Measurements from ENCODE around the gene IL17RA. TPM values are rescaled to one million over a fixed set of nuclear protein-coding genes. Genes with fewer than 3 reads are reported as not detected.

Gene IL17RA
- total RNA-seq, 1 donor from 2014 or later = 6.1 TPM

DNA sequence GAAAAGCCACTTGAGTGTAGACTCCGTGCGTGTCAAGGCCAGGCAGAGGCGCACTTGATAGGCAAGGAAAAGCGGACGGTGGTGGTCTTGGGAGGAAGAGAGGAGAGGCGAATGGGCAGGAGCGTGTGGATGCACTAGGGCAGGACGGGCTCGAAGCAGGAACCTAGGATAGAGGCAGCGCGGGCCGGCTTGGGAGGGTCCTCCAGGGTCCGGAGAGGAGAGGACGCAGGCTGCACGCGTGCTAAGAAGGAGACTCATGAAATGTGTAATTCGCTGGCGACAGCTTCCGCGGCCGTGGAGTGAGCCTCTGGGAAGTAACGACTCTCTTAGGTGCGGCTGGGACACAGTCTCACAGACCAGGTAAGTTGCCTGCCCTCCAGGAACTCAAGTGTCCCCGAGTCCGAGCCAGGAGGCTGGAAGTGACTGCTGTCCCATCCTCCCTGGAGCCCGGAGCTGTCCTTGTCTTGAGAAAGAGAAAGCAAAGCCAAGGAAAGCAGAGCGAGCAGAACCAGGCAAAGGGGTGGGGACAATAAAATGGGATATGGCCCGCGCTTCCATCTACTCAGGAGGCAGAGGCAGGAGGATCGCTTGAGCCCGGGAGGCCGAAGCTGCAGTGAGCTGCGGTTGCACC is 874 bp upstream of the IL17RA start:
- no peak for DNase-seq

DNA sequence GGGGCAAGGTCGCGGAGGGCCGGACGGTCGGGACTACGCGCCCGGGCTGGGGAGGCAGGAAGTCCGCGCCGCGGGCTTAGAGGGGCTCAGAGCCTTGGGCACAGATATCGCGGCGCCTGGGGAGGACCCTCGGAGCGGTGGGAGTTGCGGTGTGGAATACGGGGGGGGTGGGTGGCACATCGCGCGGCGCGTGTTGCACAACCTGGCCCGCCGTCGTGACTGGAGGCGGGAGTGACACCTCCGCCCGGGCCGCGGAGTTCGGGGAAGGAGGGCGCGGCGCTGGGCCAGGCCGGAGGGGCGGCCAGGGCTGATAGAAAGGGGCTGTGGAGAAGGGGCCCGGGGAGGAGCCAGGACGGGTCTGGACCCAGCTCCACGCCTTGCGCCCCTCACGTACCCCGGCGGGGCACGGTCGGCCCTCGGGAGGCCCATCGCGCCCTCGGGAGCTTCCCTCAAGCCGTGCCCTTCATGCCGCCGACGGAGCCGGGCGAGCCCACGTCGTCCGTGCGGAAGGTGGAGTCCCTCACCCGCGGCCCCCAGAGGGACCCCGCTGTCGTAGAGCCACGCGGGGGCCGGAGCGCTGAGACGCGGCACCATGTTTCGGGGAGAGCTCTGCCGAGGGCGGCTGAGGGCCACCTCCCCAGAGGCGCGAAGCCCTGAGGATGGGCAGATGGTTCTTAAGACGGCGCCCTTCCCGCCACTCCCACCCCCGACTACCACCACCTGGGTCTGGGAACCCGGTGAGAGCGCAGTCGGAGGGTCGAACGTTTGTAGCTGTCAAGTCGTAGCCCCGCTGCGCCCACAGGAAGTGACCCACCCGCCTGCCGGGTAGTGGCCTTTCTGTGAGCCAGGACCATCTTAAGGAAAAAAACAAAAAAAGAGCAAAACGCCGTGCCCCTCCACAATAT is 729 bp downstream of the IL17RA start:
- peak; percentile 27 for DNase-seq

DNA sequence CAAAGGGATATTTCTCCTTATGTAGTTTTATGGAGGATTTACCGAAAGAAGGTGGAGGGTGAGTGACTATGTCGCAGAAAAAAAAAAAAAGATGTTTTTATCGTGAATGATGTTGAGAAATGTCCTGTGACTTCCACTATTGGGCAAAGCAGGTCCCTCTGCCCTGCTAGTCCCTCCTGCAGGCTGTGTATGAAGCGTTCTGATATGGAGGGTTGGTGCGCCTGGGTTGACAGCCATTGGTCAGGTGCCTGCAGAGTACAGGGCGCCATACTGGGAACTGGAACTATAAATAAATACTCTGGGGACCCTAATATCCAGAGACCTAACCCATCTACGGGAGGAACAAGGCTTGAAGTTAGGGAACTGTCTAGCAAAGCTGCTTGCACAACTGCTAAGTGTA is 1.5 kb downstream of the IL17RA start:
- DNase-seq = no peak

DNA sequence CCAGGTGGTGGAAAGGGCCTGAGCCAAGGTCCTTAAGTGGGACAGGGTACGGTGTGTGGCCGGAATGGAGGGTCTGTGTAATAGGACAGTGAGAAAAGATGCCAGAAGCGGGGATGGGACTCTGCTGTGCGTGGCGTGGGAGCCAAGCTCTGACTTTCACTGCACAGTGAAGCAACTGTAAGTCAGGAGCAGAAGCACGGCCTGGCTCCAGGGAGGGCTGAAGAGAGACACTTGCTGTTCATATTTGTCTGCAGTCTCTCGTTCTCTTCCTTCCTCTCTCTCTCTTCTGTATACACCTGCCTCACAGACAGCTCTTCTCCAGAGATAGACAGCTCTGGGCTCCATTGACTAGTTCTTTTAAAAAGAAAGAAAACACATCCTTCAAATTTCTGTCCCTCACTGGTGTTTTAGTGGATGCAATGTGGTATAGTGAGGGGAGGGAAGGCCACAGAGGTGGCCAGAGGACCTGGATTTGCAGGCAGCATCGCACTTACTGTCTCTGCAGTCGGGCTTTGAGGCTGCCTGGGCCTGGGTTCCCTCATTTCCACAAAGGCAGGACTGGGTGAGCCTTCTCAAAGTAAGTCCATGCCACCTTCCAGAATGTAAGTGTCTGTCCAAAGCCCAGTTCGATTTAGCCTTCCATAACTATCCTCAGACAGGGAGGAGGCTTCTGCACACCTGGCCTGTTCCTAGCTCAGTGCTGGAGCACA is 2.1 kb downstream of the IL17RA start:
- no peak for DNase-seq

DNA sequence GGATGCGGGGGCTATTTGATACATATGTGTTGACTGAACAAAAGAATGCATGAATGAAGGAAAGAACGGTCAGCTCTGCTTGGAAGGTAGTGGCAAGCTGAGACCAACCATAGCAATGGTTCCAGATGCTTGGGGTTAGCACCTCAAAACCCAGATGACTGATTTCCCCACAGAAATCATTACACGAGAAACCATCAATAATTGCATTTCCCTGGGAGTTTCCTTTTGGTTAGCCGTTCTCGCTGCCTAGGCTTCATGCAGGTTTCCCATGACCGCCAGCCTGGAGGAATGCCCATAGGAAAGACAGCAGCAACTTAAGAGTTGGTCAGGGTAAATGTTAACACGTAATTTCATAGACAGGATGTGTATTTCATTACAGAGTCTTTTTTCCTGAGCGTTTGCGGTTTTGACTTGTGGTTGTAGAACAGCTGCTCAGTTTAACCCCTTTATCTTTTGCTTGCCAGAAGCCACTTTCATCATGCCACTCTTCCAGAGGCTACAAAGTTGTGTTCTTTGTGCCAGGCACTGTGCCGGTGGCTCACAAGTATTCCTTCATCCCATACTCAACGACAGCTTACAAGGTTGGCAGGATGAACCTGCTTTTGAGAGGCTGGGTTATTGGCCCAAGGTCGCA is 2.8 kb downstream of the IL17RA start:
- peak; percentile 58 for DNase-seq

DNA sequence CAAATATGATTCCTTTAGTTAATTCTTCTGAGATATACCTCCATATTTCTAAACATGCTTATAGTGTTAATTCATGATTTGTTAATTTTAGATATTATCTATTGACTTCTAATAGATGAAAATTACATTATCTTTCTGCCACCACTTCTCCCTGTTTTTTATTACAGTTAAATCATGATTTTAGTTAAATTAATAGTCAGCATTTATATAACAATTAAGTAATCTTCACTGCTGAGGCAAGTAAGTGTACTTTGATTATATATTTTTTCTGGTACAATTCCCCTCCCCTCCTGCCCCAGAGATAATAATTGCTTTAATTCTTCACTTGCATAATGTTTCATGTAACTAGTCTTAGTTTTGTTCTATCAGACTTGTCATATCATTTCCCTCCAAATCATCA is 5.8 kb downstream of the IL17RA start:
- DNase-seq = no peak

DNA sequence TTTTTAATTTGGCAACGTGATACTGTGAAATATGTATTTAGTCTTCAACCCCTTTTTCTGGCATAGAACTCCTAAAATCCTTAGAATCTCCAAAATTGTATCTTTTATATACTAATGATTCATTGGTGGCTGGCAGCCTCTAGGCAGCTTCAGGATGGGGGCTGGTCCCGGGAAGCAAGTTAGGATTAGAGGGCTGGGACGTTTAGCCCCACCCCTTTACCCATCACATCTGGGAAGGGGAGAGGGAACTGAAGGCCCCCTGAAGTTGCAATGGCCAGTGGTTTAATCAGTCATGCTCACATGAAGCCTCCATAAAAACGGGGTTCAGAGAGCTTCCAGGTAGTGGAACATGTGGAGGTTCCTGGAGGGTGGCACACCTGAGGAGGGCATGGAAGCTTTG is 7.1 kb downstream of the IL17RA start:
- no peak for DNase-seq

DNA sequence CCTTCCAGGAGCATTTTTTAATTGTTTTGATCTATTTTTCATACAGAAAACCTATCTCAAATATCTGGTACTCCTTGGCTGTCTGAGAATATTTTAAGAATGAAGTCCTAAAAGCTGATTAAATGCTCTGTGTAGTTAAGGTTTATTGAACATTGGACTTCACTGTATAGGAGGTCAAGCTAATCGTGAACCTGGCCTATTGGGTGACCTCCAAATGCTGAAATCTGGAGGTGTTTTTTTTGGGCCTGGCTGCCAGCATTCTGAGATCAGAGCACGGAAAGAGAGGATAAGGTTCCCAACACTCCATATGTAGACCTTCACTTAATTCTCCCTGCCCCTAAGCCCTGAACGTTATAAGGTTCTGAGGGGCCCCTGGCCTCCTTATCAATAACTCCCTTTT is 8.3 kb downstream of the IL17RA start:
- no peak for DNase-seq

DNA sequence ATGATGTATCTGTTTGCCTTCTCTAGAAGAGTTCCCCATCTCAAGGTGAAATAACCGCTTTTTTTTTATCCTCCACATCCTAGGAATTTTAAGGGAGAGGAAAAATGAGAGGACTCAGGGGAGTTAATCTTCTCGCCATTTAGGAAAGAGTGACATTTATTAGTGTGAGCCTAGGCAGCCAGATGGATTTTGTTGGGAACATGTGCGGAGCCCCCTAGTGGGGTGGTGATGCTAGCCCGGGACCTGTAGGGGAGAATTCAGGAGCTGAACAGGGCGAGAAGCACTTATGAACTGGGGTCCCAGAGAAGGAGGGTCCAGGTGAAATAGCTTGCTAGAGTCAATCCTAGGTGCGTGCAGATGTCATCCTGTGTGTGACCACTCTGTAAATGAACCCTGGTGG is 10.7 kb downstream of the IL17RA start:
- DNase-seq = peak; percentile 37

DNA sequence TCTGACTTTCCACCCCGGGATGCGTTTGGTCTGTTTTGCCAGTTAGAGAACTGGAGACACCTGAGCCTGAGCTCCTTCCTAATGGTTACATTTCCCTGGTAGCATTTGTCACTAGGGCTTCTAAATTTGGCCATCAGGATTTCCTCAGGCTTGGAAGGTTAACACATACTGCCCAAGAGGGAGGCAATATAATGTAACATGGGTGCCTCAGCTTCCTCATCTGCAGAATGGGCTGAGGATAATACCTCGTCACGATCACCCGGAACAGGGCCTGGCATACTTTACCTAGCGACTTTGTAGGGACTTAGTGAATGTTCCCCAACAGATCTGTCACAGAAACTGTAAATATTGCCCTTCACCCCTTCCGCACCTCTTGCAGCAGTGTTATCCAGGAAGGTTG is 11.3 kb downstream of the IL17RA start:
- no peak for DNase-seq

DNA sequence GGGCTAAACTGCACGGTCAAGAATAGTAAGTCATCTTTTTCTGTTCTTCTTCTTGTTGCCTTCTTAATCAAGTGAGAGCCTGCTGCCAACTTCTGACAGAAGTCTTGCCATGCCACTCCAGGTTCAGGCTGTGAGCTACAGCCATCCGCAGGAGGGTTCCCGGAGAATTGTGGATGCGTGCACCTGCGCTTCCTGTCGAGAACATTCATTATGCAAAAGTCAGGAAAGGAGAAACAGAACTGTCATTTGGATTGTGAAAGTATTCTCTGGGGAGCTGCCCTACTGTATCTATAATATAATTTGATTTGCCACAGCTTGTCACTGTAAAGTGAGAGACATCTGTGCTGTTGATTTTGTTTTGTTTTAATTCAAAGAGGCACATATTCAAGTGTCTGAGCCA is 12.3 kb downstream of the IL17RA start:
- DNase-seq = no peak

DNA sequence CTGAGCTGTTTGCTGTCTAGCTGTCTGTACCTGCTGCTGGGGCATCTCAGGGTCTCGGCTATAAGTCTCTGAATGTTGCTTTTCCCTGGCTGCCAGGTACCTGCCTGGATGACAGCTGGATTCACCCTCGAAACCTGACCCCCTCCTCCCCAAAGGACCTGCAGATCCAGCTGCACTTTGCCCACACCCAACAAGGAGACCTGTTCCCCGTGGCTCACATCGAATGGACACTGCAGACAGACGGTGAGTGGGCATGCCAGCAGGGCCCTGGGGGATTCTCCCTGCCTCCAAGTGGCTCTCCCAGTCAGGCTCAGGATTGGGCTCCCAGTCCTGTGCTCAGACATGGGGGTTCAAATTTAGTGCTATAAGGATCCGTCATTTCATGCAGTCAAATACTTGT is 12.9 kb downstream of the IL17RA start:
- no peak for DNase-seq

DNA sequence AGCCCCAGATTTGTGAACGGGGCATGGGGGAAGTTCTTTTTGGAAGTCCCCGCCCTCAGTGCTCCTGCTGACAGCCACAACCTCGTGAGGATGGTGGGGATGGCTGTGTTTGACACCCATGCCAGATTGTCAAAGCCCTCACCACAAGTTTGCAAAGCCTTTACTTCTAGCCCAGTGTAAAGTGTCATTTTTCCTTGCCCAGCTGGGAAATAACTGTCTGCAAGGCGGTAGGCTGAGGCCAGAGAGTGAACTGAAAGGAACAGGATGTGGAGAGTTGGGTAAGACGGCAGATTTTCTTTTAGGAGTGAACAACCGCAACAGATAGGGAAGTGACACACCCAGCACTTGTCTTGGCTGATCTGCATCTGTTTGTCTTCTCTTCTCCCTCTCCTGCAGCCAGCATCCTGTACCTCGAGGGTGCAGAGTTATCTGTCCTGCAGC is 13.6 kb downstream of the IL17RA start:
- DNase-seq = no peak

DNA sequence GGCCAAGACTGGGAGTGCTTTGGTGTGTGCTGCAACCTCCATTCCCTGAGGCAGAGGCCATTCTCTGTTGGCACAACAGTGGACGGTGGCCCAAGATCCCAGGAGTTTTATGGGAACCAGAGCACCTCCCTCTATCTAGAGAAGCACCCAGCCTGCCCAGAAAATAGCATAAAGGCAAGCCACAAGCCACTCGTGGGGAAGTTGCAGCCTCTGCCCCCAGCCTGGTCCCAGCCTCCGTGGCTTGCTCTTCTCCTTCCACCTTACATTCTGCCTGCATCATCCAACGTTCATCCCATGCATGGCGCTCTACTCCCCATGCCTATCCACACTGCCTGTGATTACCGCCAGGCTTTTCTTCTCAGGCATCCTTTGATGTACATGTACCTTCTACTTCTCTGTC is 15.8 kb downstream of the IL17RA start:
- DNase-seq = no peak

DNA sequence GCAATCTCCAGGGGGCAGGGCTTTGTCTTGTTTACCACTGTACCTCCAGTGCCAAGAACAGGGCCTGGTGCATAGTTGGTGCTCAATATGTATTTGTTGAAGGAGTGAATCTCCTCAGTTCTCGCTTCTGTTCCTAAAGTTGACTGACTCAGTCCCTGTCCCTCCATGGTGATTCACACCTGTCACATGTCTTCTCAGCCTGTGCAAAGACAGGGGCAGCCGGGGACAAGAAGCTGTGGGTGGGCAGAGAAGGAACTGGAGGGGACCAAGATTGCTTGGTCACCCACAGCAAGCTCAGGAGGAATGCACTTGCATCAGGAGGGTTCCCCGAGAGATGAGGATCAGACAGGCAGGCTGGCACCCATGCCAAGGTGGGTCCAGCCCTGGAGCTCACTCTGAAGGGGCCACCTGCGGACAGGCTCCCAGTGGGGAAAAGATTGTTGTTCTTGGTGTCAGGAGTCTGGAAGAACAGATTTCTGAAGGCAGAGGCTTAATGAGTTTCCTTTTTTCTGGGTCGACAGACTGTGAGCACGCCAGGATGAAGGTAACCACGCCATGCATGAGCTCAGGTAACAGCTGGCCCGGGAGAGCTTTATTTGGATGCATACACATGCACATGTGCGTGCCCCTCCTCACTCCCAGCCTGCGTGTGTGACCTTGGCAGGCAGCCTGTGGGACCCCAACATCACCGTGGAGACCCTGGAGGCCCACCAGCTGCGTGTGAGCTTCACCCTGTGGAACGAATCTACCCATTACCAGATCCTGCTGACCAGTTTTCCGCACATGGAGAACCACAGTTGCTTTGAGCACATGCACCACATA is 16.9 kb downstream of the IL17RA start:
- DNase-seq = no peak

DNA sequence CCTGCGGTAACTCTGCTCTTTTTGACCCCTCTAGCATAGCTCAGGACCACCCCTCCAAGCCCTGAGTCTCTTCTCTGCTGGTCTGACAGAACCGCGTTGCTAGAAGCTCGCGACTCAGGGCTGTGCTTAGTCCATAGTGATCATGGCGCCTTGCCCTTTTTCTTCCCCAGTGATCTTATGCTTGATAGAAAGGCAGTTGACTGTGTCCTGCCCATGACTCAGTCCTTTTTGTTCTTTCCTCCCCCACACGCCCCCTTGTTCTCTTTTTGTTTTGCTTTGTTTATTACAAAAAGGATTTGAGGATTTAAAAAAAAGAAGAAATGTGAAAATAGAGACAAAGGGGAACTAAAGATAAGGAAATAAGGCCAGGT is 17.5 kb downstream of the IL17RA start:
- no peak for DNase-seq

DNA sequence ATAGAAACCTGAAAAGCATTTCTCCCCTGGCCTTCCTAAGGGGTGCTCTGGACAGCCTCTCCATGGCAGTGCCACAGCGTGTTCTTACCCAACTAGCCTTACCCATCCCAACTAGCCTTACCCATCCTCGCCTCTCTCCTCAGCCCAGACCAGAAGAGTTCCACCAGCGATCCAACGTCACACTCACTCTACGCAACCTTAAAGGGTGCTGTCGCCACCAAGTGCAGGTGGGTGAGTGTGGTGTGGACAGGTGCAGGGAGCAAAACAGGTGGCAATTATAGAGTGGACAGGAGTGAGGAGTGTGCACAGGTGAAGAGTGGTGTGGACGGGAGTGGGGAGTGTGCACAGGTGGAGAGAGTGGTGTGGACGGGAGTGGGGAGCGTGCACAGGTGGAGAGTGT is 18.6 kb downstream of the IL17RA start:
- no peak for DNase-seq

DNA sequence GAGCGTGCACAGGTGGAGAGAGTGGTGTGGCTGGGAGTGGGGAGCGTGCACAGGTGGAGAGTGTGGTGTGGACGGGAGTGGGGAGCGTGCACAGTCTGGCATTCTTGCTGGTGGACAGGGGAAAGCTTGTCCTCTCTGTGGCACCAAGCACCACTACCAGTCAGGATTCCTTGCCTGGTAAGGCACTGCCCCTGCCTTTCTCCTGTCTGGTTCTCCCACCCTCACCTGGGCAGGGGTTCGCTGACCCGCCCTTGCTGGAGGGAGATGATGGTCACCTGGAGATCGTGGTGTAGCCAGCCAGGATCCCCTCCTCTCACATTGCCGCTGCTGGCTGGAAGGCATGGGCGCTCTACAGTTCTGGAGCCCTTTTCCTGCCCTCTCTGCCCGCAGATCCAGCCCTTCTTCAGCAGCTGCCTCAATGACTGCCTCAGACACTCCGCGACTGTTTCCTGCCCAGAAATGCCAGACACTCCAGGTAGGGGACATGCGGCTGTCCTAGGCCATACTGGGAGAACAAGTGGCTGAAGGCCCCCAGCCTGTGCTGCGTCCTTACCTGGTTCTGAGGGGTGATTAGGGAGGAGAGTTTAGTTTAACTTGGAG is 19.6 kb downstream of the IL17RA start:
- no peak for DNase-seq

DNA sequence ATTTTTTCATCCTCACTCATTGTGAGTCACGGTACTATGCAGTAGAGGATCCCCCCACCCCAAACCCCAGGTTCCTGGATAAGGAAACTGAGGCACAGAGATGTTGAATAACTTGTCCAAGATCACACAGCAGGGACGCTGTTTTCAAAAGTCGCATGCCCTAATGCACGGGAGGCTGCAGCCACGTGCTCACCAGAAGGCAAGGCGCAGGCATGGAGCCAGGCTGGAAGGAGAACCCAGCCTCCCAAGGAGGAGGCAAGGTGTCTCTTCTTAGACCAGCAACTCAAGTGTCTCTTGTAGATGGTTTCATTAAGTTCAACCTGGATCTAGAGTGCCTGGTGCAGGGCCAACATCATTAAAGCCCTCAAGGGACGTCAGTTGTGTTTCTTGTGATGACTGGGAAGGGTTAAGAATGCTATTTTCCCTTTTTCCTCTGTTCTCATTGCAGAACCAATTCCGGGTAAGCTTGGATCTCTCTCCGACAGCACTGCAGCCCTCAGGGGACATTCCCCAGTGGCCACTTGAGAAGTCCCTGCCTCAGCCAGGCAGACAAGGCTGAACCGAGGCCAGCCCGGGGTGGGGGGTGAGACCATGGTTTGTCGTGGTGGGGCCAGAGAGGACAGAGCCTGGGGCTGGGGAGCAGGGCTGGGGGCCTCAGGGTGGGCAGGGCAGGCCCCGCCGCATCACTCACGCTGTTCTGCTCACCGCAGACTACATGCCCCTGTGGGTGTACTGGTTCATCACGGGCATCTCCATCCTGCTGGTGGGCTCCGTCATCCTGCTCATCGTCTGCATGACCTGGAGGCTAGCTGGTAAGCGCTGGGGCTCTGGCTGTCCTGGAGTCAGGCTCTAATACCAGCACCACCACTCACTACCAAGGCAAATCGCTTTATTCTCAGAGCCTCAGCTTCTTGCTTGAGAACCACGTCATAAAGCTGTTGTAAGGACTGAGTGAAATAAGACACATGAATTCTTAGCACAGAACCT is 20.6 kb downstream of the IL17RA start:
- DNase-seq = no peak

DNA sequence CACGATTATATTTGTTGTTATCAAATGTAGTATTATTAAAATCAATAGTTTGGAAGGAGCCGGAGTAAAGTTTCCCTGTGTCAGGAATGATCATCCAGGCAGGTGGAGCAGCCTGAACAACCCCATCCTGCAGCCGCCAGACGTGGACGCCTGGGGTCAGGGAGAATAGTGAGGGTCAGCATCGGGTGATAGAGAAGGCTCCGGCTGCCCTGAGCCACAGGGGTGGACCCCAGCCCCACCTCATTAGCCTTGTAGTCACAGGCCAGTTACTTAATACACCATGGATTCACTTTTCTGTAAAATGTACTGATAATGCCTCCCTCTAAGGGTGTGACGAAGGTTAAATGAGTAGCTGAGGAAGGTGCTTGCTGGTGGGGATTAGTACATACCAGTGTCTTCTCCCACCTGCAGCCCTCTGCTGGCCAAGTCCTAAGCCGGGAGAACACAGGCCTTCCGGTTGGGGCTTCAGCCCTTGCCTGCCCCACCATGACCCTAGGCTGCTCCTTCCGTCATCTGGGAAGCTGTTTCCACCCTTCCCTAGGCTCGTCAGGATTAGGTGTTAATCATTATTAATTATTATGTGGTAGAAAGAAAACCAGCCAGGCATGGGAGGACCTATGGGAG is 21.5 kb downstream of the IL17RA start:
- no peak for DNase-seq

Data from dermis blood vessel endothelial cell (primary cell).